Erythroblast (primary cell): ENCODE data around the gene CARNS1.

Source experiments
- GATA1 ChIP-seq: IDR thresholded peaks from 2 replicates; pipeline ENCODE4 v1.6.1; 2011; ENCODE audit warnings: low read depth, mild to moderate bottlenecking, control low read depth, low read length, moderate library complexity
- POLR2A ChIP-seq: IDR thresholded peaks from 2 replicates; pipeline ENCODE4 v1.6.1; 2011; ENCODE audit warnings: mild to moderate bottlenecking, low read length

DNA sequence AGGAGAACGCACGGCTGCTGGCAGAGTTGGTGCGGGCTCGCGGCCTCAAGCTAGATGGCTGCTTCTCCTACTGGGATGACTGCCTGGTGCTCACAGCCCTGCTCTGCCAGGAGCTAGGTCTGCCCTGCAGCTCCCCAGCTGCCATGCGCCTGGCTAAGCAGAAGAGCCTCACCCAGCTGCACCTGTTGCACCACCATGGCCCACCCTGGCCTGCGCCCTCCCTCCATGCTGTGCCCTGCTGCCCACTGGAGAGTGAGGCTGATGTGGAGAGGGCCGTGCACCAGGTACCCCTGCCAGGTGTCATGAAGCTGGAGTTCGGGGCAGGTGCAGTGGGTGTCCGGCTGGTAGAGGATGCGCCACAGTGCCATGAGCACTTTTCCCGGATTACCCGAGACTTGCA lies 8.0 kb downstream of the CARNS1 start:
- no peak for TF ChIP-seq POLR2A
- no peak for TF ChIP-seq GATA1
